ENCODE data around the gene ADPGK. TPM values are rescaled to one million over a fixed set of nuclear protein-coding genes. Genes with fewer than 3 reads are reported as not detected.

Gene ADPGK
- total and polyA plus RNA-seq, 4 donors, result 53.9 to 102 (median 92.4) TPM

DNA sequence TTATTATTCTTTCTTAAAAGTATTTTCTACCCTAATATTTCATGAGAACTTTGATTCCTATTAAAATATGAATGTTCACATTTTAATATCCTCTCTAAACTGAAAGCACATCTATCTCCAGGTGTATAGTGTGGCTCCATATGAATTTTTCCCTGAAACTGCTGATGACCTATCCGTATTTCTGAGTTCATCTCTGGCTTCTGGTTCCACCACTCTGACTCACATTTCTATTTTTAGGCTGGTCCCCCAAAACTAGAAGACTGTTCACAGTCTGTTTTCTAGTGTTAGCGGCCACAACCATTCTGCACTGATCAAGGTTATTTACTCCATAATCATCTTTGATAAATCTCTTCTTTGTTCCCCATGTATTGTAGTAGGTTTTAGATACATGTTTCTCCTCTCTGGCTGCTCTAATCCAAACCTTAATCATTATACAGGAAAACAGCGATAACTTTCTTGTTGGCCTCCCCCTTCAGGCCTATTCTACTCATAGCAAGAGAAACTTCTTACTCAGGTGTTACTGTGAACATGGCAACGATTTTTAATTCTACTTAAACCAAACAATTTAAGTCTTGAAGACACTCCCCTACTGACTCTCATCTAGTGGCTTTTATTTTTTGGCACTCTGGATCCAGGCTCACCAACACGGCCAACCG is 12.8 kb downstream of the ADPGK start:
- 86 to 91% methylated on average over 6 of the region's 6 CpGs for WGBS, 2 donors
- H3K27ac ChIP-seq (ENCODE audit: low read depth in 1 of 2, low read length in 1 of 2), result no peak overlapping the region
- ATAC-seq (ENCODE audit: insufficient read depth, low FRiP score) (no peak), DNase-seq (no peak)
- no peak overlapping the region for H3K4me3 ChIP-seq
- H3K9ac ChIP-seq (ENCODE audit: insufficient read depth in 1 of 2, low read length in 2 of 2), result no peak overlapping the region
- peaks cover 20 to 28% (median 22%) of the 10 kb centered on the region in 4 donors for H3K36me3 ChIP-seq (ENCODE audit: control insufficient read depth in 4 of 4, insufficient read depth in 4 of 4, low read length in 4 of 4)
- no peaks in the 10 kb centered on the region for H3K27me3 ChIP-seq (ENCODE audit: control insufficient read depth in 3 of 3, insufficient read depth in 3 of 3, low read length in 2 of 3)
- no peaks in the 10 kb centered on the region for H3K4me1 ChIP-seq (ENCODE audit: control insufficient read depth in 5 of 5, insufficient read depth in 5 of 5, low read length in 5 of 5)
- TF ChIP-seq, protein P1, sequence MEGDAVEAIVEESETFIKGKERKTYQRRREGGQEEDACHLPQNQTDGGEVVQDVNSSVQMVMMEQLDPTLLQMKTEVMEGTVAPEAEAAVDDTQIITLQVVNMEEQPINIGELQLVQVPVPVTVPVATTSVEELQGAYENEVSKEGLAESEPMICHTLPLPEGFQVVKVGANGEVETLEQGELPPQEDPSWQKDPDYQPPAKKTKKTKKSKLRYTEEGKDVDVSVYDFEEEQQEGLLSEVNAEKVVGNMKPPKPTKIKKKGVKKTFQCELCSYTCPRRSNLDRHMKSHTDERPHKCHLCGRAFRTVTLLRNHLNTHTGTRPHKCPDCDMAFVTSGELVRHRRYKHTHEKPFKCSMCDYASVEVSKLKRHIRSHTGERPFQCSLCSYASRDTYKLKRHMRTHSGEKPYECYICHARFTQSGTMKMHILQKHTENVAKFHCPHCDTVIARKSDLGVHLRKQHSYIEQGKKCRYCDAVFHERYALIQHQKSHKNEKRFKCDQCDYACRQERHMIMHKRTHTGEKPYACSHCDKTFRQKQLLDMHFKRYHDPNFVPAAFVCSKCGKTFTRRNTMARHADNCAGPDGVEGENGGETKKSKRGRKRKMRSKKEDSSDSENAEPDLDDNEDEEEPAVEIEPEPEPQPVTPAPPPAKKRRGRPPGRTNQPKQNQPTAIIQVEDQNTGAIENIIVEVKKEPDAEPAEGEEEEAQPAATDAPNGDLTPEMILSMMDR (IDR thresholded peaks at IDR 0.05; ENCODE audit: control extremely low read depth, extremely low read depth), result no peak
- peaks cover 0 to 10% (median 0%) of the 10 kb centered on the region in 4 donors for H3K9me3 ChIP-seq (ENCODE audit: control insufficient read depth in 4 of 4, insufficient read depth in 3 of 4, low read length in 3 of 4)

DNA sequence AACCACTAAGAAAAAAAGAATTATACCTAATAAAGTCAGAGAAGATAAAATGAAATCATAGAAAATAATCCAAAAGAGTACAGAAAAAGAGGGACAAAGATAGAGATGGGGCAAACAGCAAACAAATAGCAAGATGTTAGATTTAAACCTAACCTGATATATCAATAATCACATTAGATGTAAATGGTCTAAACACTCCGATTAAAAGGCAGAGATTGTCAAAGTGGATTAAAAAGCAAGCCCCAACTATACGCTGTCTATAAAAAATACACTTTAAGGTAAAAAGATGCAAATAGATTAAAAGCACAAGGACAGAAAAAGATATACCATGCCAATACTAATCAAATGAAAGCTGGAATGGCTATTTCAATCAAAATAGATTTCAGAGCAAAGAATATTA is 16.8 kb downstream of the ADPGK start:
- H3K9me3 ChIP-seq (ENCODE audit: control insufficient read depth in 4 of 4, insufficient read depth in 3 of 4, low read length in 3 of 4), result peaks cover 0 to 10% (median 0%) of the 10 kb centered on the region in 4 donors
- no peak overlapping the region for H3K27ac ChIP-seq (ENCODE audit: low read depth in 1 of 2, low read length in 1 of 2)
- no peaks in the 10 kb centered on the region for H3K4me1 ChIP-seq (ENCODE audit: control insufficient read depth in 5 of 5, insufficient read depth in 5 of 5, low read length in 5 of 5)
- no peak for ATAC-seq (ENCODE audit: insufficient read depth, low FRiP score)
- DNase-seq, result no peak
- H3K9ac ChIP-seq (ENCODE audit: insufficient read depth in 1 of 2, low read length in 2 of 2), result no peak overlapping the region
- H3K27me3 ChIP-seq (ENCODE audit: control insufficient read depth in 3 of 3, insufficient read depth in 3 of 3, low read length in 2 of 3), result no peaks in the 10 kb centered on the region
- 98 to 100% methylated on average over 2 of the region's 2 CpGs for WGBS, 2 donors
- no peak overlapping the region for H3K4me3 ChIP-seq
- TF ChIP-seq, protein P1 (IDR thresholded peaks at IDR 0.05; ENCODE audit: control extremely low read depth, extremely low read depth), result no peak
- peaks cover 17 to 29% (median 23%) of the 10 kb centered on the region in 4 donors for H3K36me3 ChIP-seq (ENCODE audit: control insufficient read depth in 4 of 4, insufficient read depth in 4 of 4, low read length in 4 of 4)

DNA sequence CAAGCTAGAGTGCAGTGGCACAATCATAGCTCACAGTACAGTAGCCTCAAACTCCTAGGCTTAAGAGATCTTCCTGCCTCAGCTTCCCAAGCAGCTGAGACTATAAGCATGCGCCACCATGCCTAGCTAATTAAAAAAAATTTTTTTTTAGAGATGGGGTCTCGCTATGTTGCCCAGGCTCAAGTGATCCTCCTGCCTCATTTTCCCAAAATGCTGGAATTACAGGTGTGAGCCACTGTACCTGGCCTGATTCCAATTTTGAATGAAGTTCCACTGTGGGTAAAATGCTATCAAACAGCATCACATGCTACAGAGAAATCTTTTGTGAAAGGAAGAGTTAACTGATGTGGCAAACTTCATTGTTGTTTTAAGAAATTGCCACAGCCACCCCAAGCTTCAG is 17.5 kb downstream of the ADPGK start:
- Histone ChIP-seq H3K27me3 (ENCODE audit: control insufficient read depth in 3 of 3, insufficient read depth in 3 of 3, low read length in 2 of 3) (no peaks in the 10 kb centered on the region), H3K9me3 (ENCODE audit: control insufficient read depth in 4 of 4, insufficient read depth in 3 of 4, low read length in 3 of 4) (peaks cover 0 to 10% (median 0%) of the 10 kb centered on the region in 4 donors), H3K27ac (ENCODE audit: low read depth in 1 of 2, low read length in 1 of 2) (no peak overlapping the region), H3K9ac (ENCODE audit: insufficient read depth in 1 of 2, low read length in 2 of 2) (no peak overlapping the region), H3K4me1 (ENCODE audit: control insufficient read depth in 5 of 5, insufficient read depth in 5 of 5, low read length in 5 of 5) (no peaks in the 10 kb centered on the region), H3K4me3 (no peak overlapping the region), H3K36me3 (ENCODE audit: control insufficient read depth in 4 of 4, insufficient read depth in 4 of 4, low read length in 4 of 4) (peaks cover 15 to 26% (median 21%) of the 10 kb centered on the region in 4 donors)
- ATAC-seq (ENCODE audit: insufficient read depth, low FRiP score) (no peak), DNase-seq (no peak)
- 100% methylated on average over 2 of the region's 2 CpGs for WGBS, 2 donors
- TF ChIP-seq, protein P1 (IDR thresholded peaks at IDR 0.05; ENCODE audit: control extremely low read depth, extremely low read depth), result no peak
